GM21423 (cell line): ENCODE data around the gene TNFRSF11A.

Experiments
- ATAC-seq: cut with Tn5 transposase; IDR thresholded peaks from one replicate; pipeline ENCODE4 v1.9.1; 2021; ENCODE audit warnings: mild to moderate bottlenecking, moderate library complexity; ENCODE audit not compliant: unreplicated experiment

The TNFRSF11A gene

DNA sequence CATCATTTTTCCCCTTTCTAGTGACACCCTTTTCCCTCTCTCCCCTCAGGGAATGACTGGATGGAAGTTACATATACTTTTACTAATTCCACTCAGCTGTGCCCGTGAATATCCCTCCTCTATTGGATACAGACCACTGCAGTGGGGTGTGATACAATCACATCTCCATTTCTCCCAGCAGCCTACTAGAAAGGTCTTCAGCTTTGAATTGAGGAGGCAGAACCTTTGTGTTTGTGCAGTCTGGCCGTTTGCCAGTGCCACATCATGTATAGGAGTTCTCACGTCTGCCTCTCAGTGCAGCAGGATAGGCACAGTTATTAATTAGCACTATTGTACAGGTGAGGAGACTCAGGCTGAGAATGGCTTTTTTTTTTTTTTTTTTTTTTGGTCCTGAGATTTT lies 16.4 kb downstream of the TNFRSF11A start:
- no peak for ATAC-seq

DNA sequence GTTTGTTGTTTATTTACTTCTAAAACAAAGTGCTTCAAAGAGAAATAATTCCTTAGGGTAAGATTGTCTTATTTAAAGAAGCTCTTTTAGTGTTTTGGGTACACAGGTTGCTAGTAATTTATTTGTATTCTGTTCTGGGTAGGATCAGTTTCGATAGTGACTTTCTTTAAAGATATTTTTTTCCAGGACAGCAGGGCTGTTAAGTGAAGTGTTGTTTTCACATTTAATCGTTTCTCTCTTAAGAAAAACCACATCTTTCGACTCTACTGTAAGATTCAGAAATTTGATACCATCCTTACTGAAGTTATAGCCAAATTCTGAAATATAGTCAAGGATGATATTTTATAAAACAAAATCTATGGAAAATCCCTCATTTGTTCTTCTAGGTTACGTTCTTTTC lies 17.8 kb downstream of the TNFRSF11A start:
- no peak for ATAC-seq

DNA sequence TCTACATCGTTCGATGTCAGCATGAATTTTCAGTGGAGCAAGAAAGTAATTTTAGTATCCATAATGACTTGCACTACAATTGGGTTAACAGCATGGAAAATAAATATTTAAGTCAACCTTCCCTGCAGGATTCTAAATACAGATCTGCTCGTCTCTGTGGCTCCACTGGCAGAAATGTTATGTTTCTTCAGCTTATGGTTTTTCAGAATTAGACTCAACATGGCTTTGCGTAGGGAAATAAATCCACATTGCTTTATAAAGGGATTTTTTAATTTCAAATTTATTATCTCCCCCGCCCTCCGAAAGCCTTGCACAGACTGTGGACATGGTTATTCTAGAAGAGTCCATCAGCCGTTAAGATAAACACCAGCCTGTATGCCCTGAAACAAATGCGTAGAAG lies 18.2 kb downstream of the TNFRSF11A start:
- no peak for ATAC-seq

DNA sequence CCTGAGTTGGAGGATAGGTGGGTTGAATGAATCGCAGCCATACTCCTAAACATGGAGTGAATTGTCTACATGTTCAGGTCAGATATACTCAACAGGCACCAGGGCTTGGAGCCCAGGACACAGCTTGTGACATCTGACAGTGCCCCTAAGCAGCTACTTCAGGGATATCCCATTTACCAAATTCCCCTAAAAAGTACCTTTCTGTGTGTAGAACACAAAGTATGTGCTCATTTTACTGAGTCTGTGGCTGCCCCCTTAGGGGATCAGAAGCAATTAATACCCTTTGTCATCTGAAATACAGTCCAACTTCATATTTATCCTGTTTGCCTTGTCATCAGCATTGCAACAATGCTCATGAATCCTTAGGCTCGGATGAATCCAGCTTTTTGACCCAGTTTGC lies 20.8 kb downstream of the TNFRSF11A start:
- ATAC-seq, result no peak

DNA sequence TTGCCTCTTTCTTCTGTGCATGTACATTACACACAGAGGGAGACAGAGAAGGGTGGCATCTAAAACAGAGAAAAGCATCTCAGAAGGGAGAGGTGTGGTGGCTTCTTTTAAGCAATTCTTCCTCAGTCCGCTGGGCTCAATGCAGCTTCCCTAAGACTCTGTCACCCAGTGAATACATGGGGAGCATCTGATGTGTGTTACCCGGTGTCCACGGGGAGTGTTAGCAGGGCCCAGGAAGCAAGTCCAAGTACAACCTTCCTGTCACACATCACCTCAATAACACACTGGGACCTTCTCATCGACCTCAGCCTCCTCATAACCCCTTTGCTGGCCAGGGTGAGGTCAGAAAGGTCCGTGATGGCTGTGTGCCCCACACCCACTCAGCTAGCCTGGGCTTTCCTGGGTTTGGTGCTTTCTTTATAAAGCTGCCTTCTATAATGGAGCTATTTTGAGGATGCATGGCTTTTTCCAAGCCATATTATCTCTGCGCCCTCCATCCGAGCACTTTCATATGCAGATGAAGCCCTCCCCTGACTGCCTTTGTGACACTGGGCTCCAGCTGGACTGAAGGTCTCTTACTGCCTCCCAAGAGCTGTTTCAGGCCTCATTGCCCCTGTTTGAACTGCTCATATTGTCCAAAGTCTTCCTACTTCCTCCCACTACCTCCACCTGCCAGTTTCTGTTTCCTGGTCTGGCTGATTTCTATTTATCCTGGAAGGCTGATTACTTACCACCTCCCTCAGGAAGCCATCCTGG lies 21.4 kb downstream of the TNFRSF11A start:
- no peak for ATAC-seq

DNA sequence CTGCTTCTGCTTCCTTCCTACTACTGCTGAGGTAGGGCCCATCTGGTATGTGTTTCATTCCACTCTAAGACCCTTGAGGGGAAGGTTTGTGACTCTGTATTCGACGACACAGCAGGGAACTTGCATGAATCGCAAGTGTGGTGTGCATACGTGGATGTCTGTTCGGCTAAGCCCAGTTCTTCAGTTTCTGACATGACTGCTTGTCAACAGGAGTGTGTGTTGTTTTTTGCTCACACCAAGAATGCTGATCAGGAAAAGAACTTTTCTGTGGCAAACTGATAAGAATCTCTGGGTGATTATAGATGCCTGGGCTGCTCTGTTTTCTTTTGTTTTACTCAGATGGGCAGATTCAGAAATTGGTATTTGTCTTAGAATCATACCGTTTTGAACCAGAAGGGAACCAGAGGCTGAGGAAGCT lies 22.0 kb downstream of the TNFRSF11A start:
- no peak for ATAC-seq

DNA sequence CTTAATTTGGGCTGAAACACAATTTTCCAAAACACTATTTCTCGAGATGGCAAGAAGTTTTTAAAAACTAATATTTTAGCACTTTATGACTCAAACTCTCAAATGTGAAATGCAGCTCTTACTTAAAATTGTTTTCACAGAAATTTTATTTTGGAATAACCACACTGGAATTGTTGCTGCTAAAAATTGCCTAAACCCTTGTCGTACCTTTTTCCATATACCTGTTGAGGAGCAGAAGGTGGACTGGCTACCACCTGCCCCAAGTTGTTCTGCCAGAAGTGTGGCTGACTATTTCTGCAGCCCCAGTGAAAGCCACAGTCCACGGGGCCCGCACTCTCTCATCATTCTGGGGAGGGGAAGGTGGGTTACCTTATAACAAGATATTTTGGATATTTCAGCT lies 23.4 kb downstream of the TNFRSF11A start:
- no peak for ATAC-seq

DNA sequence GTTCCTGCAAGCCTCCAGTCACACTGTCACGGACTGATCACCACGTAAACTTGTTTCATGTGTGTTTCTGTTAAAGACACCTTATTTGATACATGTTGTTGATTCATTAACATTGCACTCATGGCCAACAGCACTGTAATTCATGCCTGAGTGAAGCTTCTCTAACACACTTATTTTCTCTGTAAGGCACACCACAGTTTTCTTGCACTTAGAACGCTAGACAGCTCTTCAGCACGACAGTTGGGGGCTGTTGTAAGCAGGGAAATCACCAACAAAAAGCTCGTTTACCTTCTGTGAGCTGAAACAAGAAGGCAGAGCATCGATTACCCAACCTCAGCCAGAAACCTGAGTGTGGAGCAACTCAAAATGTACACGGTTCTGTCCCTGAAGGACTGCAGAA lies 28.1 kb downstream of the TNFRSF11A start:
- no peak for ATAC-seq

DNA sequence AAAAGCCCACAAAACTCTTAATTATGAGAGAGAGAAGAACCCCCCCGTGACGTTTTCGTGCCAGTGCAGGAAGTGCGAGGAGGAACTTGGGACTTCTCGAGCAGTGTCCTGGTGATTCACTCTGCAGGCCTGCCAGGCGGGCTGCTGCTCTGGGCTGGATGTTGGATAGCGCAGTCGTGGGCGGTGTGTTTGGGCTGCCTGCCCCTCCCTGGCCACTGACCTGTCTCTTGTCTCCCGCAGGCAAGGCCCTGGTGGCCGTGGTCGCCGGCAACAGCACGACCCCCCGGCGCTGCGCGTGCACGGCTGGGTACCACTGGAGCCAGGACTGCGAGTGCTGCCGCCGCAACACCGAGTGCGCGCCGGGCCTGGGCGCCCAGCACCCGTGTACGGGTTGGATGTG lies 29.0 kb downstream of the TNFRSF11A start:
- ATAC-seq, result no peak

DNA sequence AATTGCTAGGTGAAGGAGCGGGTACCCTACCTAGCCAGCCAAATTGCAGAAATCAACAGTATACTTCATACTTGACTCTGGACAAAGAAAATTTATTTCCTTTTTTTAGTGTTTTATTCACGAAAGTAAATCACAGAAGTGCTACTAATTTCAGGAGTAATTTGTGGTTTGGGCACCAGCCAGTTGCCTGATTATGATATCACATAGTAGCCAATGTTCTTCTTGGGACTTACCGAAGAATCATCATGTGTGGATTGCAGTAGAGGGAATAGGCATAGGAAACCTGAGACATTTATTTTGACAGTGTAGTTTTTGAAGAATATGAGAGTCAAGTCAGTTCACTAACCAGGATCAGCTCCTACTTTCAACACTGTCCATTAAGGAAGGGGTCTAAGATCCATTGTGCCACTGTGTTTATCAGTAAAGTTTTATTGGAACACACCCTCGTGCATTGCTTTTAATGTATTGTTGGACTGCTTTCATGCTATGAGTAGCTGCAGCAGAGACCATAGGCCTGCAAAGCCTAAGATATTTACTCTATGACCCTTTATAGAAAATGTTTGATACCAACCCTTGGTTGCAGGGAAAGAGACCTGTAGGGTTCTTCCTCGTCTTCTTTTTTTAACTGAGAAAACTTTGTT lies 32.1 kb downstream of the TNFRSF11A start:
- ATAC-seq, result peak; percentile 58

DNA sequence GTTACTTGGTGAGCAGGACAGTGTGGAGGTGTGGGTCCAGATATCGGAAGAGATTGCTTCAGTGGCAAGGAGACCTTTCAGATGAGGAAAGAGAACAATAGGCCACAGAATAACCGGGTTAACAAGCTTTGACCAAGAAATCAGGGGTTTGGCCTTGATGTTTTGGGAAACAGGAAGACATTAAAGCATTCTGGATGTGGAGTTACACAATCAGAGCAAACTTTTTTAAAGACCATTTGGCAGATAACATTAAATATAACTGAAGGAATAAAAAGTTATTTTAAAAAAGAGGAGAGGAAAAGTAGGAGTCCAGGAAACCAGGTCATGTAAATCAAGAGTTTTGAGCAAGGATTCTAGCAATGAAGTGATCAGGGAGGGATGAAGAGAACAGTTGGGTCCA lies 35.7 kb downstream of the TNFRSF11A start:
- no peak for ATAC-seq

DNA sequence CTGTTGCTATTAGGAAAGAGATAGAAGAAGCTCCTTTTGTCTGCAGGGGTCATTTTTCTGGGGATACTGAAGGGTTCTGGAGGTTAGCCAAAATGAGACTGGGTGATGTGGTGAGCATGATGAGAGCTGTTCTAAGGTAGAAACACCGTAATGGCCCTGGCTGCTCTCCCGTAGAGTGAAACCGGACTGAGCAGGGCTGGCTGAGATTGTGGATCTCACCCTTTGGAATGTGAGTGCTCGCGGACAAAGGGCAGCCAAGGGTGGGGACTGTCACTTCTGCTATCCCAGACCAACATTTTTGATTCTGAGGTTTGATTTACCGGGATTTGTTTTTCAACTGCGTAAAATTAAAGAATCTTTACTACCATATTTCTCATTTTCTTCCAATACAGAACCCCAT lies 36.2 kb downstream of the TNFRSF11A start:
- ATAC-seq, result no peak

DNA sequence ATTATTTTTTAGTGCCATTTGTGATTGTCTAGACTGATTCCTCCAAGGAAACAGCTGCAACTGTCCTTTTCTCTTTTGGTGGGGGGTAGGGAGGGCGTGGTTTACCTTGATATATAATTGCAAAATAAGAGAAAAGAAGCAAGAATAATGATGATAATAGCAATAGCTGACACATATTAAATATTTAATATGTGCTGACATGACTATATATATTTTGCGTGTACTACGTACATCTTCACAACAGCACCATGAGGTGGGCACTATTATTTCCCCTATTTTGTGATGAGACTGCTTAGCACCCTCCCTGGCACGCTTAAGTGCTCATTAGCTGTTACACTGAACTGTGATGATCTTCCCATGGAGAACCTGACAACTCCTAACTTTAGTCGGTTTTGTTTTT lies 39.4 kb downstream of the TNFRSF11A start:
- ATAC-seq, result no peak

DNA sequence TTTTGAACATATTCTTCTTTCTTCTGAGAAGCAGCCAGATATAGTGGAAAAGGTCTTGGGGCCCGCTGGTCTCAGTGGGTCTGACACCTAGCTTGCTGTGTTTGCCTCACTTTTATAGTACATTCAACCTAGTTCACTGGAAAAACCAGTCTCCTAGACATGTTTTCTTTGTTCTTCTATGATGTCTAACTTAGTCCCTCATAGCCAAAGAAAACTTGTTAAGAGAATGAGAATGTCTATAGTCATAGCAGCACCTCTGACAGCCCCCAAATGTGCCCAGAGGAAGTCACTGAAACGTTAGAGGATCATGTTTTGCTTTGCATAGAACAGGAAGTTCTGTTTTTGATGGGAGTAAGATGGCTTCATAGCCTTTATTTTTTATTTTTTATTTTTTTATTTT lies 40.3 kb downstream of the TNFRSF11A start:
- ATAC-seq, result no peak

DNA sequence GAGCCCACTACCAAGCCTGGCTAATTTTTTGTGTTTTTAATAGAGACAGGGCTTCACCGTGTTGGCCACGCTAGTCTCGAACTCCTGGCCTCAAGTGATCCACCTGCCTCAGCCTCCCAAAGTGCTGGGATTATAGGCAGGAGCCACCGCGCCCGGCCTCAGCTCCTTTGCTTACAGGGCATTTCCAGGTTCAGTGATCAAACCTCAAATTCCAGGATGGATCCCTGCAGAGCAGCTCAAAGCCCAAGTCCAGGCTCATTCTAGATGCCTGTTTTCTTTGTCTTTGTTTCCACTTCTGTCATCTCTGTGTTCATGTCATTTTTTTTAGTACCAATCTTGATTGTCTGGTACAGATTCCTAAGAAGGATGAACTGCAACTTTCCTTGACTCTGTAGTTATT lies 41.9 kb downstream of the TNFRSF11A start:
- ATAC-seq, result no peak

DNA sequence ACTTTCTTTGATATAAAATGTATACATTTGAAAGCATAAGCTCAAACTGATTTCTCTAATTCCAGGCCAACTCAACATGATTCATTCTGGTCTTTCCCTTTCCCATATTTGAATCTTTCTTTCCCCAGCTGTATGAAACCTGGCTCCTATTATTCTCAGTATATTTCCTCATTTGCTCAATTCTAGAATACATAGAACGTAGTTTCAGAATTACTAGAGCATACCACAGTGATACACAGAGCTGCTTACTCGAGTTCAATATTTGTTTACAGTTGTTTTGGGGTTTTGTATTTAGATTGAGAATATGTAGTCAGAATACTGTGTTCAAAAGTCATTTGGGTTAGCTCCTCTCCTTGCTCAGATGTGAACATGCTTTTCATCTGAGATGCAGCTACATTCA lies 43.0 kb downstream of the TNFRSF11A start:
- peak; percentile 44 for ATAC-seq

DNA sequence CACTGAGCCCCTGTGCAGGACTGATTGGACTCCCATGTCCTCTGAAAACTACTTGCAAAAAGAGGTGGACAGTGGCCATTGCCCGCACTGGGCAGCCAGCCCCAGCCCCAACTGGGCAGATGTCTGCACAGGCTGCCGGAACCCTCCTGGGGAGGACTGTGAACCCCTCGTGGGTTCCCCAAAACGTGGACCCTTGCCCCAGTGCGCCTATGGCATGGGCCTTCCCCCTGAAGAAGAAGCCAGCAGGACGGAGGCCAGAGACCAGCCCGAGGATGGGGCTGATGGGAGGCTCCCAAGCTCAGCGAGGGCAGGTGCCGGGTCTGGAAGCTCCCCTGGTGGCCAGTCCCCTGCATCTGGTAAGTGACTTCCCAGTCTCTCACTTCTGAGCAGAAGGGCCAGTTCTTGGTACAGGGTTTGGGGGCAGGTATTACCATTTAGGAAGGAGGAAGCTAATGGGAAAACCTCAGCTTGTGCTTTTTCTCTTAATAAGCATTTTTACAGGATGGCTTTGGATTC lies 44.1 kb downstream of the TNFRSF11A start:
- no peak for ATAC-seq

DNA sequence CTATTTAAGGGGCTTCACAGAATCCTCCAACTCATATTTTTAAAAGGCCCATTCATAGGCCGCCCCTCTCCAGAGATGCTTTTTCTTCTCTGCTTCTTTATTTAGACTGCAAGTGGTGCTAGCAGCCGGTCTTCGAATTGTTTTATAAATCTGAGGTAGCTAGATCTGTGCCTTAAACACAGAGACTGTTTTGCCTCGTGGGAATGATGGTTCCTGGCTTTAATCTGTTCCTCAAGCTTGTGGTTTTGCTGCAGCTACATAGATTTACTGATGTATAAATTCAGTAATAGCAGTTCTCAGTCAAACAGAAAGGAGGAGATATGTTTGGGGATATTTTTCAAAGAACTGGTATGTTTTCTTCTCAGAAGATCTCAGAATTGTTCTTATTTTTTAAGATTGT lies 45.3 kb downstream of the TNFRSF11A start:
- no peak for ATAC-seq

DNA sequence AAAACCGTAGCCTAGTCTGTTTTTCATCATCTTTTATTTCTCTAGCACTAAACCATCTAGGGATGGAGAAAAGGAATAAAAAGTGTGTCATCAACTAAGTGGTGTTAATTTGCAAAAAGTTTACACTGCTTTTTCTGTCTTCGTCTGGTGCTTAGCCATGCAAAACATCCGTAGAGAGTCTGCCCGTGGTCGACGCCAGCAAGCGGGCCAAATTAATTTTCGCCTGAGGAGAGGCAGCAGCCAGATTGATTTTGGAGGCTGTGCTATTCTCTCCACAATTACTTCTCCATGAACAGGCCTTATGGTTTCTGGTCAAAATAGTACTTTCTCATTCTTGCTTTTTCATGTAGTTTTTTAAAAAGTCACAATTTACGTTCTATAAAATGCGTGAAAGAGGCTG lies 46.3 kb downstream of the TNFRSF11A start:
- ATAC-seq, result no peak

DNA sequence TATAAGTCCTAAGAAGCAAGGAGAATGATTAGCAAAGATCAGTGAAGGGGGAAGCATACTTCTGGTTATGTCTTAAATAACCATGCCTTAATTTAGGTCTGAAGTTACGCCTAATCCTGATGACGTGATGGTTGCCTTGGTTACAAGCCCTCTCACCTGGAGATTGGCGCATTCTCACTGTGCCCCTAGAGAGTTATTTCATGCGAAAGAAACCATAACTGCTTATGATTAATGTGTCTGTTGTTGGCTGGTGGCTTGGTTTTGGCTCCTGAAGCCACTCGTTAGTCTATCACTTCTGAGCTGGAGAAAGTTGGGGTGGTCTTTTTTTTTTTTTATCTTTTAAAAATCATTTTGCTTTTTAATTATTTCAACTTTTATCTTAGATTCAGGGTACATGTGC lies 47.0 kb downstream of the TNFRSF11A start:
- ATAC-seq, result peak; percentile 68

DNA sequence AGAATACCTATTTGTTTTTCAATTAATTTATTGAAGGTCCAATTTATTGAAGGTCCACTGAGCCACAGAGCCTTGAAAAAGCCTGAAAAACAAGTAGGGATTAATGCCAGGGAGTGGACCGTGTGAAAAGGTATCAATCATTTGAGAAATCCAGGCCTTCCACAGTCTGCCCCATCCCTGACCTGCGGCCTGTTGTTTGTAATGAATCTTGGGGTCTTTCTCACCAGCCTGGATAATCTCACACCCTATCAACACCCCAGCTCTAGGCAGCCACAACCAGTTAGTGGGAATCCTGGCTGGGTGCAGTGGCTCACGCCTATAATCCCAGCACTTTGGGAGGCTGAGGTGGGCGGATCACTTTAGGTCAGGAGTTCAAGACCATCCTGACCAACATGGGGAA lies 47.8 kb downstream of the TNFRSF11A start:
- no peak for ATAC-seq

DNA sequence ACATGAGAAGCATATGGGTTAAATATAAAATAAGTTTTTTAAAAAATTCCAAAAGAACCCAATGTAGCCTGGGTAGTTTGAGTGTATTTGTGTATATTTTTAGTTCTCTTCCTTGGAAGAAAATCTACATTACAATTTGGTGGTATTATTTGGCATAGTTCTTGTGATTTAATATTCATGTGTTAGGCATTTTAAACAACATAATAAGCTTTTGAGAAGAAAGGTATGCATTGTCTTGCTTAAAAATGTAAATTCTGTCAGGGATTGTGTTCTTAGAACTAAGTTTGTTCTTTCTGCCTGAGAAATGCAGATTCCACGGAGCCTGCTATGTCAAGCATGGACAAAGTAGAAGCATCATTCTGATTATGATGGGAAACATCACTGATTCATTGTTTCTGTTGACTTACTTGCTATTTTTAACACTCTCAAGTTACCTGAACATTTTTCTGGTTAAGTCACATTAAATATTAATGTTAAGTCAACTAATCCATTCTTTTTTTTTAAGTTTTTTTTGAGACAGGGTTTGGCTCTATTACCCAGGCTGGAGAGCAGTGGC lies 49.4 kb downstream of the TNFRSF11A start:
- ATAC-seq, result no peak
